ENCODE results near the gene PELI2. TPM values are rescaled to one million over a fixed set of nuclear protein-coding genes. Genes with fewer than 3 reads are reported as not detected.

PELI2 gene
- total and polyA plus RNA-seq, 11 donors = 0.80 to 5.2 (median 3.3) TPM

GRCh38 chr14:56092763-56093162 is 25.4 kb upstream of the PELI2 start:
- Histone ChIP-seq H3K27me3 (peaks cover 0 to 12% (median 0%) of the 10 kb centered on the region in 9 donors), H3K4me1 (peaks cover 0 to 12% (median 0%) of the 10 kb centered on the region in 12 donors), H3K9me3 (no peaks in the 10 kb centered on the region), H3K36me3 (no peaks in the 10 kb centered on the region), H3K27ac (peak overlapping the region in 1 of 12 donors; percentile 35), H3K4me3 (no peak overlapping the region)
- DNase-seq = no peak
- WGBS, 4 donors = 87 to 100% (median 92%) methylated on average over 1 of the region's 1 CpG
- TF ChIP-seq CTCF (IDR thresholded peaks at IDR 0.05) (no peak), POLR2A (IDR thresholded peaks at IDR 0.05) (no peak)
- no peak for ATAC-seq
- intact Hi-C loops (cut with DNase I) = no loop called here

- Histone ChIP-seq H3K4me3 (no peak overlapping the region), H3K27me3 (peaks cover 0 to 12% (median 0%) of the 10 kb centered on the region in 9 donors), H3K9me3 (no peaks in the 10 kb centered on the region), H3K27ac (no peak overlapping the region), H3K36me3 (no peaks in the 10 kb centered on the region), H3K4me1 (peaks cover 0 to 12% (median 0%) of the 10 kb centered on the region in 12 donors)
- TF ChIP-seq POLR2A (IDR thresholded peaks at IDR 0.05) (no peak), CTCF (IDR thresholded peaks at IDR 0.05) (no peak)
- ATAC-seq = no peak
- 44 to 52% (median 49%) methylated on average over 4 of the region's 4 CpGs for WGBS, 4 donors
- DNase-seq = no peak
- intact Hi-C loops (cut with DNase I) = no loop called here
Observed at GRCh38 chr14:56094076-56094475, 24.1 kb upstream of the PELI2 start.

- no peak overlapping the region for H3K4me3 ChIP-seq
Observed at GRCh38 chr14:56098021-56098420, 20.2 kb upstream of the PELI2 start.

More at GRCh38 chr14:56098021-56098420, 20.2 kb upstream of the PELI2 start:
- Histone ChIP-seq H3K27ac (no peak overlapping the region), H3K4me1 (peaks cover 0 to 13% (median 0%) of the 10 kb centered on the region in 12 donors), H3K36me3 (no peaks in the 10 kb centered on the region), H3K9me3 (no peaks in the 10 kb centered on the region), H3K27me3 (peaks cover 0 to 12% (median 0%) of the 10 kb centered on the region in 9 donors)
- intact Hi-C loops (cut with DNase I) = no loop called here
- WGBS, 4 donors = 91 to 100% (median 95%) methylated on average over 1 of the region's 1 CpG
- DNase-seq (no peak), ATAC-seq (no peak)
- TF ChIP-seq POLR2A (IDR thresholded peaks at IDR 0.05) = no peak
- TF ChIP-seq CTCF (IDR thresholded peaks at IDR 0.05) = no peak
